EH (cell line): ENCODE data around the gene KLHL21.

ENCODE experiments used
- DNase-seq: peaks from one replicate; pipeline ENCODE4 v3.0.0-alpha.2; 2015; ENCODE audit warnings: low read depth

KLHL21 gene

DNA sequence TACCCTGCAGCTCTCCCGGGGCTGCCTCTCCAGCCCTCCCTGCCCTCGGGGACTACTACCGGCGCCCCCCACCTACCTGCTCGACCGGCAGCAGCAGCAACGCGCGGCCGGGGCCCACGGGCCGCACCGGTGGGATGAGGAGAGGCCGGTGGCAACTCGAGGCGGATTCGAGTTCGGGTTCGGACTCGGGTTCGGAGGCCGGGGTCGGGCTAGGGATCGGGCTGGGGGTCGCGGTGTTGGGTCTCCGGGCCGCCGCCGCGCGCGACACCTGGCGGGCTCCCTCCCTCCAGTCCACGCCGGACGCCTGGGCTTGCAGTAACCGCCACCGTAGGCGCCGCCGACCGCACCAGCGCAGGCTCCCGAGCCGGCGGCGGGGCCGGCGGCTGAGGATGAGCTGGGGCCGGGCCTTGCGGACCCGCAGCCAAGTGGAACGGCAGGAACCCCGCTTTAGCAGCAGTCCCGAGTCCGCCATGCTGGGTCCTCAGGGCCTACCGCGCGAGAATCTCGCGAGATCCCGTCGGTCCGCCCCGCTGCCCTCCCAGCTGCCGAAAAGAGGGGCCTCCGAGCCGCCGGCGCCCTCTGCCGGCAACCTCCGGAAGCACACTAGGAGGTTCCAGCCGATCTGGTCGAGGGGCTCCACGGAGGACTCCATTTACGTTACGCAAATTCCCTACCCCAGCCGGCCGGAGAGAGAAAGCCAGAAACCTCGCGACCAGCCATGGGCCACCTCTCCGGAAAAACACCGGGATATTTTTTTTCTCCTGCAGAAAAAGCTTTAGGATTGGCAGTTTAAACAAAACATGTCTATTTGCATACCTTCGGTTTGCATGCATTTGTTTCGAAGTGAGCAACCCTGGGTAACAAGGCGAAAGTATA, 48.4 kb downstream of the KLHL21 start, which contains the start of gene NOL9:
NOL9 (minus strand) TSS at position 483 of the 876 bp plus-strand sequence; CDS start at position 472, 11 bp downstream.
- DNase-seq, result peak; percentile 92

DNA sequence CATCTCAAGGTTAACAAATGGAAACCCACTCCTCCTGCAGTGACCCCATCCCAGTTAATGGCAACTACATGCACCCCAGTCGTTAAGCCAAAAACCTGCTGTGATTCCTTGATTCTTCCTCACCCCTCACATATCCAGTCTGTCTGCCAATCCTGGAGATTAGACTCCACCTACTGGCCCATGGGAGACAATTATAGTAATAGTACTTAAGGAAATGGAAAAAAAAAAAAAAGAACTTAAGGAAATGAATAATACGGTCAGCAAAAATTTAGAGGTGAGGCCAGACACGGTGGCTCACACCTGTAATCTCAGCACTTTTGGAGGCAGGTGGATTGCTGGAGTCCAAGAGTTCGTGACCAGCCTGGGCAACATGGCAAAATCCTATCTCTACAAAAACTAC, 55.4 kb downstream of the KLHL21 start:
- DNase-seq, result peak; percentile 33

DNA sequence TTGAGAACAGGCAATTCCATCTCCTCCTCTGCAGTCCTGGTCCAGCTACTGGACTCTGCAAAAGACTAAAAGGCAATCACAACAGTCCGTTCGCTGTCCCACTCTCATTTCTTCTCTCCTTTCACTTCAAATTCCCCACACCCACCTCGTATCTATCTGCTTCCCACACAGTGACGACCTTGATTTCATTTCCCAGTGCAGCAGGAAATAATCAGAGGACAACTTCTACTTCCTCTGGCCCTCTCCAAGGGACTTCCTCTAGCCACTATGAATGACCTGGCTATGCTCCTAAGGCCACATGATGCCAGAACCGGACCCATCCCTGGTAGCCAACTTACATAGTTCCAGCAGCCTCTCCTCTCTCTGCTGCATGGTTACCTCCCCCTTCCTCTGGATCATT, 56.3 kb downstream of the KLHL21 start:
- no peak for DNase-seq

DNA sequence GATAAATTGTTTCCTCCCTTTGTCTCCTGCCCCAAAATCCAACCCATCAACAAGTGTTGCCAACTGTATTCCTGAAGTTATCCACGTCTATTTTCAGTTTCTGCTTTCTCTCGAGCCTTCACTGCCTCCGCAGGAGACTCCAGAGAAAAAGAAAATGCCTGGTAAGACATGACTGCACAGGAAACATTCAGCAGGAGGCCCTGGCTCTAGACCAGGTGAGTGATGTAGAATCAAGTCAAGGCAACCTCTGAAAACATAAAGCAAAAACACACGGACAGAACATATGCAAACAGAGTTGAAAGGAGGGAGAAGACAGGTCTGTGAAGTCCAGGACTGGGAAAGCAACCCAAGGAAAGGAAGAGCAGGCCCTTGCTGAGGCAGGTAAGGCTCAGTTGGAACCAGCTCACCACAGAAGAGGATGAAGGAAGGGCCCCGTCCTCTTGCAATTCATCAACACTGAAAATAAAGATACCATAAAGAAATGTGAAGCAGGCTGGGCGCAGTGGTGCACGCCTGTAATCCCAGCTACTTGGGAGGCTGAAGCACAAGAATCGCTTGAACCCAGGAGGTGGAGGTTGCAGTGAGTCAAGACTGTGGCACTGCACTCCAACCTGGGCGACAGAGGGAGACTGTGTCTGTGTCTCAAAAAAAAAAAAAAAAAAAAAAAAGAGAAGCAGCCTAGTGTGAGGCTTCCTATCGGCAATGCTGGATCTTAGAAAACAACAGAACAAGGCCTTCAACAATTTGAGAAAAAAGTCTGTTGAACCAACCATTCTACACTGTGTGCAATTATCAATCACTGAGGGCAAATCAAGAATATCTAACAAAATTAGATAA, 57.2 kb downstream of the KLHL21 start:
- DNase-seq, result no peak

DNA sequence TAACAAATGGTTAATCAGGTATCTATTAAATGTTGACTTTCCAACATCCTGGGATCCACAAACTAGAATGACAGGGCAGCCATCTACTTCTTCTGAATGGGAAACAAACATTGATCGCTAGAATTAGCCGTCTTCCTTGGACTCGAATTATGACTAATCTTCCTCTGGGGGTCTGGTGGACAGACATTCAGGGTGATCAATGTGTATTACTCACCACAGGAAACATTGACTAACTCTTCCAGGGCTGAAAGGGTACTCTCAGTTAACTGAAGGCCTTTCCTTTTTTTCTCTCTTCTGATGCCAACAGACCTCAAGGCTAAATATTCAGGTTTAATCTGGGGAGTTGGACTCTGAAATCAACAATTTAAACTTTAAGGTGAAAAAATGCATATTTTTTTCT, 57.8 kb downstream of the KLHL21 start:
- DNase-seq, result peak; percentile 19
